Occipital lobe (tissue), 2 donors: ENCODE measurements around the gene TKTL2. TPM values are rescaled to one million over a fixed set of nuclear protein-coding genes. Genes with fewer than 3 reads are reported as not detected.

Experiments
- DNase-seq: peaks from one replicate; lab custom pipeline; 2025; lab: John Stamatoyannopoulos, UW
- total RNA-seq: library from RNA; depleted of rRNA; stranded (reverse); fragments of >200 nt; gene quantifications from one replicate; pipeline ENCODE4 v1.2.3, GENCODE V29; 2014

TKTL2 gene
- total RNA-seq: 0.47 TPM

DNA sequence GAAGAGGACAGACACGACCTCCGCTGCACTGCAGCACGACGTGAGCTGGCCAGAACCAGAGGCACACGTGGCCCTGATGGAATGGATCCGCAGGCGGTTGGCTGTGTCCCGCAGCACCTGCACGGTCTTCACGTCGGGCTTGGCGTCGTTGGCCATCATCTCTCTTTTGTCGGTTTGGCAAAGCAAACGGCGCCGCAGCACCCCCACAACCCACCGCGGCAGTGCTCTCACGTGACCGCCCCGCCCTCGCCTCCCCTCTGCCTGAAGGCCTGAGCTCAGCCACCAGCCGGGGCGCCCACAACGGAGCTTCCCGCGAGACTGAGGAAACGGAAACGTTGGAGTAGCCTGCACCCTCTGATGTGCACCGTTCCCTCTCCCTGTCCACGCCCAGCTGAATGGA, at the start of gene TKTL2:
TKTL2 (minus strand) TSS at position 179 of the 400 bp plus-strand sequence; CDS start at position 159, 20 bp downstream.
- no peak for DNase-seq

DNA sequence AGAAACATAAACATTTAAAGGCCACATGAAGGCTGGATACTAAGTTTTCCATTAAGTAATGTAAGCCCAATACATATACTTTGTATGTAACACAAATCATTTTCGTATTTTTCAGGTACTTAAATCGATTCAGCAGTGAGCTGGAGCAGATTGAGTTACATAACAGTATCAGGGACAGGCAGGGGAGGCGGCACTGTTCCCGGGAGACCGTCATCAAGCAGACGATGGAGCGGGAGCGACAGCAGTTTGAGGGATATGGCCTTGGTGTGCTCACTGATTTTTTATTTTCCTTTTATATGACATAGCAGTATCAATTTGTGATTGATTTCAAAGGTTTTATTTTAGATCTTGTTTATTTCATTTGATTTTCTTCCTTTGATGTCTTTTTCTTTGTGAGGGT, 41.6 kb upstream of the TKTL2 start:
- DNase-seq: no peak

DNA sequence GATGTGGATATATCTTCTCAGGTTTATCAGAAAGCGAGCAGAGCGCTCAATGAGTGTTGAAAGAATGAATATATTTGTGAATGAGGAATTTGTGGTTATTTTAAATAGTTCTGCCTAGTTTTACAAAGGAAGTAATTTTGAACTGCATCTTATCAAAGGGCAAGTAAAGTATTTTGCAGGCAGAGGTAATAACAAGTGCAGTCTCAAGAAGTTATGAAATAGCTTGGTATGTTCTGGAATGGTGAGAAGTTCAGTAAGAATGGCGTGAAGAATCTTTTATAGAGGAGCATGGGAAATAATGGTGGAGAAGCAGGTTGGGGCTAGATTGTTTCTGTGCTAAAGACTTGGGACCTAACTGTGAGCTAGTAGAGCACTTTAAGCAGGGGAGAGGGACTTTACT, 31.8 kb upstream of the TKTL2 start:
- no peak for DNase-seq

DNA sequence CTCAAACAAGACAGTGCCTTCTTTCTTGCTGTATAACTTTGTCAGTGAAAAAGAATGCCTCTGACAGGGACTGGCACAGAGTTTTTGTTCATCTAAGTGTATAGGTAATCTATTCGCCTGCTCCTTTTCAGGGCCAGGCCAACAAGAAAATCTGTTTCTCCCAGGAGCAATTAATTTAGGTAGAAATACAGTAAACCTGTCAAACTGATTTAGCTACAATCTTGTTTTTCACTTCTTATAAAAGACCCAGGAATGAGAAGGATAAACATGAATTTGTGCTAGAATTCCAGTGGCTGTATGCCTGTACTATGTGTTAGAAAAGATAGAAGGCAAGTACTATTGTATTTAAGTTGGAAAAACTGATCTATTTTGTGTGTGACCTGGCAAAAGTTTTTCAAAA, 27.0 kb upstream of the TKTL2 start:
- DNase-seq: no peak

- DNase-seq: no peak
Measured at GRCh38 chr4:163495900-163496299, 22.3 kb upstream of the TKTL2 start.

- DNase-seq: peak; percentile 90
Measured at GRCh38 chr4:163494360-163495241, 21.0 kb upstream of the TKTL2 start, which contains the start of gene TMA16. Gene TMA16 (plus strand): TSS chr4:163494690. CDS start chr4:163494802, 112 bp downstream.

GRCh38 chr4:163493643-163494359, 20.2 kb upstream of the TKTL2 start:
- DNase-seq: no peak

- no peak for DNase-seq
Measured at GRCh38 chr4:163492951-163493504, 19.5 kb upstream of the TKTL2 start.

- no peak for DNase-seq
Measured at GRCh38 chr4:163489929-163490328, 16.4 kb upstream of the TKTL2 start.

DNA sequence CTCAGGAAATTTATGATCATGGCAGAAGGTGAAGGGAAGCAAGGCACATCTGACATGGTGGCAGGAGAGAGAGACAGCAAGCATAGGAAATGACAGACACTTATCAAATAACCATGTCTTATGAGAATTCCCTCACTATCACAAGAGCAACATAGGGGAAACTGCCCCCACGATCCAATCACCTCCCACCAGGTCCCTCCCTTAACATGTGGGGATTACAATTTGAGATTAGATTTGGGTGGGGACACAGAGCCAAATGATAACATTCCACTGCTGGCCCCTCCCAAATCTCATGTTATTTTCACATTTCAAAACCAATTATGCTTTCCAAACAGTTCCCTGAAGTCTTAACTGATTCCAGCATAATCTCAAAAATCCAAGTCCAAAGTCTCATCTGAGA, 12.8 kb upstream of the TKTL2 start:
- no peak for DNase-seq

GRCh38 chr4:163485589-163485988, 12.0 kb upstream of the TKTL2 start:
- no peak for DNase-seq

DNA sequence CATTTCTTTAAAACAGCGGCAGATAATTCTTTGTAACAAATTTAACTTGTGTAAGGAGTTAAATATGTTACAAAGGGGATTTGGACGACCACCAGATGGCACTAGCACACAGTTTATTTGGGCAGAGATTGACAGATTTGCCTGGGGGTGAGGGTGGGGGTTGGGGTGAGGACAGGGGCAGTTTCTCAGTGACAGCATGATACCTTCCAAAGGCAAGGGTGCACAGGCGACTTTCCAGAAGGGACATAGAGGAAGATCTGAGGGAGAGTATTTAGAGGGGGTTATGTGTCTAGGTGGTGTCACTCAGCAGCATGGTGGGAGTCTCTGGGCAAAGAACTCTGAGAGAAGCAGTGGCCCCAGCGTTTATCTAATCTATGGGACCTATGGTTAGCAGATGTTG, 11.4 kb upstream of the TKTL2 start:
- no peak for DNase-seq

GRCh38 chr4:163482190-163482589, 8.6 kb upstream of the TKTL2 start:
- no peak for DNase-seq

- no peak for DNase-seq
Measured at GRCh38 chr4:163476761-163477438, 3.3 kb upstream of the TKTL2 start.

- DNase-seq: no peak
Measured at GRCh38 chr4:163474027-163474426, 473 bp upstream of the TKTL2 start.

DNA sequence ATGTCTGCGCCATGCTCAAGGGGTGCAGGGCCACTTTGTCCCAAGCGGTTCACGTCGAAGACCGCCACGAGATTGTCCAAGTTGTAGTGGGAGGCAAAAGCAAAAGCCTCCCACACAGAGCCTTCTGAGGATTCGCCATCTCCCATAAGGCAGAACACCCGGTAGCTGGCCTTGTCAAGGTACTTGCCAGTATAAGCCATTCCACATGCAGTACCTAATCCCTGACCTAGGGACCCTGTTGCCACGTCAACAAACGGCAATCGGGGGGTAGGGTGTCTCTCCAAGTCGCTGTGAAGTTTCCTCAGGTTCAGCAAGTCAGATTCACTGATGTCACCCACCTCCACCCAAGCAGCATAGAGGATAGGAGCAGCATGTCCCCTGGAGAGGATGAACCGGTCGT, 424 bp downstream of the TKTL2 start:
- DNase-seq: no peak

DNA sequence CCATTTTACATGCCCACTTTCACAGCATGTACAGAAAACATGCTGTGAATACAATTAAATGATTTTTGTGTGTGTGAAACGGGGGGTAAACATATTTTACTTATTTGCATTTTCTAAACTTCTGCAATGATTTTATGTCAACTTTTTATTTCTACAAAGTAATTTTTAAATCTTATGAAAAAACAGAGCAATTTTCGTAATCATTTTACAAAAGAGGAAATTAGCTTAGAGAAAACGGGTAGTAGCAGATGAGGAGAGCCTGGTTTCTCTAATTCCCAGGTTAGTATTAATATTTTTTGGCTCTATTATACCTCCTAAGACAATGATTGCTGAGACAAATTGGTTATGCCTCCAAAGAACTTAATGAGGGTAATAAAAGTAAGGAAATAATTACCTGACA, 3.2 kb downstream of the TKTL2 start:
- DNase-seq: no peak

DNA sequence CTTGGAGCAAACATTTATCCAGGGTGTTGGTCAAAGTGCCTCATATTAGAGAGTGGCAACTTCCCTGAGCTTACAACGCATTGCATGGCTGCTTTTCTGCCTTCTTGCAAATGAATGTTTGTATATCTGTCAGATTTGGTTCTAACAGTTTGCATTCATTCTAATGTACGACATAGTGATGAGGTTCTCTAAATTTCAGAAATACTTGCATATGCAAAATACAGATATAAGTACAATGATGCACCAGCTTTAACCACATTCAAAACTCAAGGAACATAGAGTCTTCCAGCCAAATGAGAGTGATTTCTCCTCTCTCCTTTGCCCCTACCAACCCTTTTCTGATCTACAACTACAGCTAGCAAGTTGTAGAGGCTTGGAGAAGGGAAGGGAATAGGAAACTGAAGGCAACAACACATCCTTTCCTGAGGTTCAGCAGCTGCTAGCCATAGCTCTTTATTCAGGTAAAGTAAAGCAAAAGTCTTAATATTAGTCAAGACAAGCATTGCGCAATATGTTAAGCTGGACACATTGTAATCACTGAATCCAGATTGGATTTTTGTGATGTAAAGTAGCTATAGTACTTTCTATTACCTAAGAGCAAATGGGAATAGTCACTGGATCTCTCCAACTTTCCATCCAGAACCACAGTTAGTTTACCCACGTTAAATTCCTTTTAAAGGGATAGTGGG, 6.3 kb downstream of the TKTL2 start:
- DNase-seq: no peak

DNA sequence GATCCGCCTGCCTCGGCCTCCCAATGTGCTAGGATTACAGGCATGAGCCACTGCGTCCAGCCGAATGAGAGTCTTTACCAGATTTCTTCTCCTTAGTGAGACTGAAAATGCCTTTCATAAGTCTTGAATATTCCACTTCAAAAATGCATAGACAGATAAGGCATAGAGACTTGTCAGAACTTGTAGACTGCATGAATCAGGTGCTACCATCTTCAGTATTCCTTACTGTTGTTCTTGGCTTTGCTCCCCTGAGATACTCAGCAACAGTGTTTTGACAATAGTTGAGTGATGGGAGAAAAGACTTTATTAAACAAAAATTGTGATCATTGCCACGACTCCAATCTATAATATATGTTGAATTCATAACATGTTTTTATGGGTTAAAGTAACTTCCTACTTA, 11.0 kb downstream of the TKTL2 start:
- DNase-seq: no peak

- DNase-seq: no peak
Measured at GRCh38 chr4:163448540-163449203, 24.9 kb downstream of the TKTL2 start.

- DNase-seq: no peak
Measured at GRCh38 chr4:163447481-163447880, 26.1 kb downstream of the TKTL2 start.
